ENCODE data around the gene TPPP3. TPM values are rescaled to one million over a fixed set of nuclear protein-coding genes. Genes with fewer than 3 reads are reported as not detected.

The TPPP3 gene
- total RNA-seq, 1 experiment from 2014 or later, result not detected

GRCh38 chr16:67405336-67405735 is 12.0 kb upstream of the TPPP3 start:
- DNase-seq (ENCODE audit: low read depth), result no peak

GRCh38 chr16:67404740-67405226 is 11.5 kb upstream of the TPPP3 start:
- no peak for DNase-seq (ENCODE audit: low read depth)

- DNase-seq (ENCODE audit: low read depth), result no peak
Observed at GRCh38 chr16:67403976-67404555, 10.8 kb upstream of the TPPP3 start.

- DNase-seq (ENCODE audit: low read depth), result no peak
Observed at GRCh38 chr16:67400901-67401300, 7.6 kb upstream of the TPPP3 start.

GRCh38 chr16:67399749-67400704 is 6.7 kb upstream of the TPPP3 start:
- no peak for DNase-seq (ENCODE audit: low read depth)

GRCh38 chr16:67399218-67399733 is 6.0 kb upstream of the TPPP3 start:
- DNase-seq (ENCODE audit: low read depth), result peak; percentile 51

GRCh38 chr16:67398546-67399217 is 5.4 kb upstream of the TPPP3 start:
- DNase-seq (ENCODE audit: low read depth), result no peak

GRCh38 chr16:67397812-67398545 is 4.7 kb upstream of the TPPP3 start:
- DNase-seq (ENCODE audit: low read depth), result no peak

GRCh38 chr16:67397036-67397801 is 3.9 kb upstream of the TPPP3 start:
- no peak for DNase-seq (ENCODE audit: low read depth)

GRCh38 chr16:67396159-67397035 is 3.1 kb upstream of the TPPP3 start:
- peak; percentile 86 for DNase-seq (ENCODE audit: low read depth)

- peak; percentile 45 for DNase-seq (ENCODE audit: low read depth)
Observed at GRCh38 chr16:67395458-67396158, 2.3 kb upstream of the TPPP3 start.

GRCh38 chr16:67395105-67395457 is 1.8 kb upstream of the TPPP3 start:
- no peak for DNase-seq (ENCODE audit: low read depth)

GRCh38 chr16:67394155-67395104 is 1.1 kb upstream of the TPPP3 start:
- DNase-seq (ENCODE audit: low read depth), result no peak

GRCh38 chr16:67393788-67394154 is 473 bp upstream of the TPPP3 start:
- DNase-seq (ENCODE audit: low read depth), result no peak

GRCh38 chr16:67392301-67393059 is 818 bp downstream of the TPPP3 start:
- DNase-seq (ENCODE audit: low read depth), result no peak

GRCh38 chr16:67391424-67392300 is 1.6 kb downstream of the TPPP3 start:
- no peak for DNase-seq (ENCODE audit: low read depth)
